Measurements from ENCODE around the gene HBQ1. TPM values are rescaled to one million over a fixed set of nuclear protein-coding genes. Genes with fewer than 3 reads are reported as not detected.
A peak's percentile ranks its signal among the peaks of the same experiment; 100 is the strongest.

The HBQ1 gene
- total RNA-seq, 1 donor from 2014 or later: not detected

DNA sequence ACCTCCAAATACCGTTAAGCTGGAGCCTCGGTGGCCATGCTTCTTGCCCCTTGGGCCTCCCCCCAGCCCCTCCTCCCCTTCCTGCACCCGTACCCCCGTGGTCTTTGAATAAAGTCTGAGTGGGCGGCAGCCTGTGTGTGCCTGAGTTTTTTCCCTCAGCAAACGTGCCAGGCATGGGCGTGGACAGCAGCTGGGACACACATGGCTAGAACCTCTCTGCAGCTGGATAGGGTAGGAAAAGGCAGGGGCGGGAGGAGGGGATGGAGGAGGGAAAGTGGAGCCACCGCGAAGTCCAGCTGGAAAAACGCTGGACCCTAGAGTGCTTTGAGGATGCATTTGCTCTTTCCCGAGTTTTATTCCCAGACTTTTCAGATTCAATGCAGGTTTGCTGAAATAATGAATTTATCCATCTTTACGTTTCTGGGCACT, 2.9 kb upstream of the HBQ1 start:
- no peak for FAIRE-seq
- peaks cover 19% of the 10 kb centered on the region for H3K27me3 ChIP-seq (ENCODE audit: control insufficient read depth, insufficient read depth, low read length)
- H3K36me3 ChIP-seq (ENCODE audit: control insufficient read depth, insufficient read depth, low read length): no peaks in the 10 kb centered on the region
- no peak overlapping the region for H3K4me3 ChIP-seq (ENCODE audit: low read depth, low read length)
- TF ChIP-seq, protein P1, sequence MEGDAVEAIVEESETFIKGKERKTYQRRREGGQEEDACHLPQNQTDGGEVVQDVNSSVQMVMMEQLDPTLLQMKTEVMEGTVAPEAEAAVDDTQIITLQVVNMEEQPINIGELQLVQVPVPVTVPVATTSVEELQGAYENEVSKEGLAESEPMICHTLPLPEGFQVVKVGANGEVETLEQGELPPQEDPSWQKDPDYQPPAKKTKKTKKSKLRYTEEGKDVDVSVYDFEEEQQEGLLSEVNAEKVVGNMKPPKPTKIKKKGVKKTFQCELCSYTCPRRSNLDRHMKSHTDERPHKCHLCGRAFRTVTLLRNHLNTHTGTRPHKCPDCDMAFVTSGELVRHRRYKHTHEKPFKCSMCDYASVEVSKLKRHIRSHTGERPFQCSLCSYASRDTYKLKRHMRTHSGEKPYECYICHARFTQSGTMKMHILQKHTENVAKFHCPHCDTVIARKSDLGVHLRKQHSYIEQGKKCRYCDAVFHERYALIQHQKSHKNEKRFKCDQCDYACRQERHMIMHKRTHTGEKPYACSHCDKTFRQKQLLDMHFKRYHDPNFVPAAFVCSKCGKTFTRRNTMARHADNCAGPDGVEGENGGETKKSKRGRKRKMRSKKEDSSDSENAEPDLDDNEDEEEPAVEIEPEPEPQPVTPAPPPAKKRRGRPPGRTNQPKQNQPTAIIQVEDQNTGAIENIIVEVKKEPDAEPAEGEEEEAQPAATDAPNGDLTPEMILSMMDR (IDR thresholded peaks at IDR 0.05; ENCODE audit: insufficient read depth, low read length, severe bottlenecking): no peak
- DNase-seq (ENCODE audit: low read depth): no peak

DNA sequence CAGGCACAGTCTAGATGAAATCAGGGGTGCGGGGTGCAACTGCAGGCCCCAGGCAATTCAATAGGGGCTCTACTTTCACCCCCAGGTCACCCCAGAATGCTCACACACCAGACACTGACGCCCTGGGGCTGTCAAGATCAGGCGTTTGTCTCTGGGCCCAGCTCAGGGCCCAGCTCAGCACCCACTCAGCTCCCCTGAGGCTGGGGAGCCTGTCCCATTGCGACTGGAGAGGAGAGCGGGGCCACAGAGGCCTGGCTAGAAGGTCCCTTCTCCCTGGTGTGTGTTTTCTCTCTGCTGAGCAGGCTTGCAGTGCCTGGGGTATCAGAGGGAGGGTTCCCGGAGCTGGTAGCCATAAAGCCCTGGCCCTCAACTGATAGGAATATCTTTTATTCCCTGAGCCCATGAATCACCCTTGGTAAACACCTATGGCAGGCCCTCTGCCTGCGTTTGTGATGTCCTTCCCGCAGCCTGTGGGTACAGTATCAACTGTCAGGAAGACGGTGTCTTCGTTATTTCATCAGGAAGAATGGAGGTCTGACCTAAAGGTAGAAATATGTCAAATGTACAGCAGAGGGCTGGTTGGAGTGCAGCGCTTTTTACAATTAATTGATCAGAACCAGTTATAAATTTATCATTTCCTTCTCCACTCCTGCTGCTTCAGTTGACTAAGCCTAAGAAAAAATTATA, 2.1 kb upstream of the HBQ1 start:
- H3K27me3 ChIP-seq (ENCODE audit: control insufficient read depth, insufficient read depth, low read length): peaks cover 19% of the 10 kb centered on the region
- no peak overlapping the region for H3K4me3 ChIP-seq (ENCODE audit: low read depth, low read length)
- TF ChIP-seq, protein P1 (IDR thresholded peaks at IDR 0.05; ENCODE audit: insufficient read depth, low read length, severe bottlenecking): no peak
- DNase-seq (ENCODE audit: low read depth) (no peak), FAIRE-seq (no peak)
- no peaks in the 10 kb centered on the region for H3K36me3 ChIP-seq (ENCODE audit: control insufficient read depth, insufficient read depth, low read length)

DNA sequence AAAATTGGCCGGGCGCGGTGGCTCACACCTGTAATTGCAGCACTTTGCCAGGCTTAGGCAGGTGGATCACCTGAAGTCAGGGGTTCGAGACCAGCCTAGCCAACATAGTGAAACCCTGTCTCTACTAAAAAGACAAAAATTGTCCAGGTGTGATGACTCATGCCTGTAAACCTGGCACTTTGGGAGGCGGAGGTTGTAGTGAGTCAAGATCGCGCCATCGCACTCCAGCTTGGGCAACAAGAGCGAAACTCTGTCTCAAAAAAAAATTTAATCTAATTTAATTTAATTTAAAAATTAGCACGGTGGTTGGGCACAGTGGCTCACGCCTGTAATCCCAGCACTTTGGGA, 1.6 kb upstream of the HBQ1 start:
- TF ChIP-seq, protein P1 (IDR thresholded peaks at IDR 0.05; ENCODE audit: insufficient read depth, low read length, severe bottlenecking): no peak
- DNase-seq (ENCODE audit: low read depth) (peak; percentile 33), FAIRE-seq (no peak)
- H3K36me3 ChIP-seq (ENCODE audit: control insufficient read depth, insufficient read depth, low read length): no peaks in the 10 kb centered on the region
- no peak overlapping the region for H3K4me3 ChIP-seq (ENCODE audit: low read depth, low read length)
- H3K27me3 ChIP-seq (ENCODE audit: control insufficient read depth, insufficient read depth, low read length): peaks cover 17% of the 10 kb centered on the region

DNA sequence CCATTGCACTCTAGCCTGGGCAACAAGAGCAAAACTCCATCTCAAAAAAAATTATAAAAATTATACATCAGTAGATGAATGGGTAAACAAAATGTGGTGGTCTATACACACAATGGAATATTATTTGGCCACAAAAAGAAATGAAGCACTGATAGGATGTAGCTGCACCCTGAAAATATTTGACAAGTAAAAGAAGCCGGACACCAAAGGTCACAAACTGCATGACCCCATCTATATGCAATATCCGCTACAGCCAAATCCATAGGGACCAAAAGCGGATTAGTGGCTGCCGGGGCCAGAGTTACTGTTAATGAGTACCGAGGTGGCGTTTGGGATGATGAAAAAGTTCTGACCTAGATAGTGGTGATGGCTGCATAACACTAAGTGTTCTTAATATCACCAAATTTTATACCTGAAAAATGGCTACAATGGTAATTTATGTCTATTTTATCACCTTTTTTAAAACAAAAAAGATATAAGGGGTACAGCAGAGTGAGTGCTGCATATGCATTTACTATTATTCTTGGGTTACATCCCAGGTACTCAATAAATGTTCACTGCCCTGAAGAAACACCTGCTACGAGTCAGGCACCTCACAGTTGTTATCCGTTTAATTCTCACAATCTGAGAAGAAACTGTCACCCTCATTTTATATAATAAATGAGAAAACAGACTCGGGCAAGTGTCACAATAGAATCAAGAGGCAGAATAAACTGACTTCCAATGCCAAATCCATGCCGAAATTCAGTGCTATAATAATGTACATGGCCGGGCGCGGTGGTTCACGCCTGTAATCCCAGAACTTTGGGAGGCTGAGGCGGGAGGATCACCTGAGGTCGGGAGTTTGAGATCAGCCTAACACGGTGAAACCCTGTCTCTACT, 807 bp upstream of the HBQ1 start:
- Histone ChIP-seq H3K36me3 (ENCODE audit: control insufficient read depth, insufficient read depth, low read length) (no peaks in the 10 kb centered on the region), H3K4me3 (ENCODE audit: low read depth, low read length) (no peak overlapping the region), H3K27me3 (ENCODE audit: control insufficient read depth, insufficient read depth, low read length) (peaks cover 17% of the 10 kb centered on the region)
- DNase-seq (ENCODE audit: low read depth): no peak
- no peak for FAIRE-seq
- TF ChIP-seq, protein P1 (IDR thresholded peaks at IDR 0.05; ENCODE audit: insufficient read depth, low read length, severe bottlenecking): no peak

DNA sequence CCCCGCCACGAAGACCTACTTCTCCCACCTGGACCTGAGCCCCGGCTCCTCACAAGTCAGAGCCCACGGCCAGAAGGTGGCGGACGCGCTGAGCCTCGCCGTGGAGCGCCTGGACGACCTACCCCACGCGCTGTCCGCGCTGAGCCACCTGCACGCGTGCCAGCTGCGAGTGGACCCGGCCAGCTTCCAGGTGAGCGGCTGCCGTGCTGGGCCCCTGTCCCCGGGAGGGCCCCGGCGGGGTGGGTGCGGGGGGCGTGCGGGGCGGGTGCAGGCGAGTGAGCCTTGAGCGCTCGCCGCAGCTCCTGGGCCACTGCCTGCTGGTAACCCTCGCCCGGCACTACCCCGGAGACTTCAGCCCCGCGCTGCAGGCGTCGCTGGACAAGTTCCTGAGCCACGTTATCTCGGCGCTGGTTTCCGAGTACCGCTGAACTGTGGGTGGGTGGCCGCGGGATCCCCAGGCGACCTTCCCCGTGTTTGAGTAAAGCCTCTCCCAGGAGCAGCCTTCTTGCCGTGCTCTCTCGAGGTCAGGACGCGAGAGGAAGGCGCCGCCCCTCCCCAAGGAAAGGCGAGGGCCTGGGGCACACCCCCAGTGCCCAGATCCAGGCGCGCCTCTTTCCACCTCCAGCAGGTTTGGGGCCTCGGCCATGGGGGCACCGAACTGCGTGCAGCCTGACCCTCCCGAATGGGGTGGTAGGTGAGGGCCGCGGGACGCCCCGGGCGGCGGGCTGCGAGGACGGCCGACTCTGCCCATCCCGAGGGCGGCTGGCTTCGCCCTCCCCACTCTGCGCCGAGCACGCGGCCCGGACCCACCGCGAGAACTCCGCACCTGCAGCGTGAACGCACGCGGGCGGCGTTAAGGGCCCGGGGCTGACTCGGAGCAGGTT, 664 bp downstream of the HBQ1 start:
- peaks cover 4% of the 10 kb centered on the region for H3K36me3 ChIP-seq (ENCODE audit: control insufficient read depth, insufficient read depth, low read length)
- peak overlapping the region; percentile 26 for H3K4me3 ChIP-seq (ENCODE audit: low read depth, low read length)
- FAIRE-seq (no peak), DNase-seq (ENCODE audit: low read depth) (no peak)
- TF ChIP-seq, protein P1 (IDR thresholded peaks at IDR 0.05; ENCODE audit: insufficient read depth, low read length, severe bottlenecking): peak; percentile 26
- peaks cover 13% of the 10 kb centered on the region for H3K27me3 ChIP-seq (ENCODE audit: control insufficient read depth, insufficient read depth, low read length)

Data from bronchial epithelial cell (primary cell).